Measurements from ENCODE around the gene LEMD2.
A peak's percentile ranks its signal among the peaks of the same experiment; 100 is the strongest.

Gene LEMD2

DNA sequence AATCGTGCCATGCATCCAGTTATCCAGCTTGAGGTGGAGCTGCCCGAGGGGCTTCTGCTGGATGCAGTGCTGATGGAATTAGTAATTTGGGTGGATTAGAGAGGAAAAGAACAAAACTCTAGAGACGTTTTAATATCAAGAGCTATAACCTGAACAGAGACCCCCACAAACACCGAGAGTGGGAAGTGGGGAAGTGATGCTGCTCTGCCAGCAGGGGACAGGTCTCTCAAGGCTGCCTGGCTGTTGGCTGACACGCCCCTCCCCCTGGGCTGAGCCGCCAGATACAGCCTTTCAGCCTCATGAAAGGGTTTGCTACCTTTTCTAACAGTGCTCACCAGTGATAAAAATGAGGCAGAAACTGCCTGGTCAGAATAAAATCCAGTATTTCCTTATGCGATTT, 9.6 kb downstream of the LEMD2 start:
- no peak overlapping the region for H3K4me3 ChIP-seq
- no peak overlapping the region for H3K27ac ChIP-seq

GRCh38 chr6:33778444-33779121, 10.3 kb downstream of the LEMD2 start:
- Histone ChIP-seq H3K27ac (no peak overlapping the region), H3K4me3 (no peak overlapping the region)

GRCh38 chr6:33777398-33778388, 11.2 kb downstream of the LEMD2 start:
- no peak overlapping the region for H3K27ac ChIP-seq
- H3K4me3 ChIP-seq = no peak overlapping the region

DNA sequence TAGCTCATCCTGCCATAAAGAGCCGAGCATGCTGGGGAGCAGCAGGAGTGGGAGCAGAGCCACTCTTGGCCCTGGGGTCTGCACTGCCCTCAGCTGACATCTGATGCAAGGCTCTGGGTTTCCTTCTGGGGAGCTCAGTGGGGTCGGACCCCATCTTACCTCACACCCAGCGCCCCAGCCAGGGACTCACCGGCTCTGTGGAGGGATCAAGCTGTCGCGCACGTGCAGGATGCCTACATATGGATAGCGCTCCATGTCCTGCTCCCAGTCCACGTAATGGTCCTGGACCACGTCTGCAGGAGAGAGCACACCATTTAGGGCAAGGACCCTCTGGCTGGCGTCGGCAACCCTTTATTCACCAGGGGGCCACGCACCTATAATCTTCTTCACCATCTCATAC, 12.2 kb downstream of the LEMD2 start:
- no peak overlapping the region for H3K4me3 ChIP-seq
- no peak overlapping the region for H3K27ac ChIP-seq

GRCh38 chr6:33776186-33776585, 12.7 kb downstream of the LEMD2 start:
- no peak overlapping the region for H3K4me3 ChIP-seq
- no peak overlapping the region for H3K27ac ChIP-seq

DNA sequence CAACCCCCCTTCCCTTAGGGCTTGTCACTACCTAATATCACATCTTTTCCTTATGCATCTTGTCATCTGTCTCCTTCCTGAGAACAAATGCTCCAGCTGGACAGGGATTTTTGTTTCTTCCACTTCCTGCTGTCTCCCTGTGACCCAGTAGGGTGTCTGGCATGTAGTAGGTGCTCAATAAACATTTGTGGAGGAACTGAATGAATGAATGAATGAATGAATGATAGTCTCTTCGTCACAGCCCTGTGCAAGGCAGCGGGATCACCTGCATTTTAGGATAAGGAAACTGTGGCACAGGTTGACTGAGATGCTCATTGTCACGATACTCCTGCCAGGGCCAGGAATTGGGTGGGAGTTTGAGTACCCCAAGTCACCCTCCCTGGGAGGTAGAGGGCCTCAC, 14.2 kb downstream of the LEMD2 start:
- H3K27ac ChIP-seq = no peak overlapping the region
- H3K4me3 ChIP-seq = no peak overlapping the region

DNA sequence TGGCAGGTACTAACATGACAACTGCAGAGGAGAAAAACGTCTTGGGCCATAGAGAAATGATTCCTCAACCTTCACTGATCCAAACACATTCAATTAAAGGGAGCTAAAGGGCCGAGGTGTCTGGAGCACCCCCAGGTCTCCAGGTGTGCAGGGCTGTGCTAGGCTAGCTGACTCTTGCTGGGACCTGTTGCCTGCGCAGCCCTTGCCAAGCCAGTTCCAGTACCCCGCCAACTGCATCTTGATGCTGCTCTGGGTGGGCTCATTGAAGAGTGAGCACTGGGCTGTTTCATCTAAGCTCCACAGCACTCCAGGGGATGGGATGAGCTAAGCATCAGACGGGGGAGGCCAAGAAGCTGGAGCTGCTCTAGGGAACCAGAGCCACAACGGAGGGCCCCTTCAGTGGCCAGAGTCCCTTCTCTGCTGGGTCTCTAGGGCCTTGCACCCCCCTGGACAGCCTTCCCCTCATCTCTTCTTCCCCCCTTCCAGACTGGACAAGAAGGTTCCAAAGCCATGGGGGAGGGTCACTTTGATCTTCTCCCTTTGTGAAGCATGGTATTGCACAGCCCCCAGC, 15.9 kb downstream of the LEMD2 start:
- Histone ChIP-seq H3K4me3 (no peak overlapping the region), H3K27ac (peak overlapping the region in 10 of 21 experiments; percentile 18 to 87 (median 61))

- Histone ChIP-seq H3K4me3 (no peak overlapping the region), H3K27ac (peak overlapping the region in 20 of 21 experiments; percentile 2 to 87 (median 62))
Measured at GRCh38 chr6:33772082-33772830, 16.7 kb downstream of the LEMD2 start.

DNA sequence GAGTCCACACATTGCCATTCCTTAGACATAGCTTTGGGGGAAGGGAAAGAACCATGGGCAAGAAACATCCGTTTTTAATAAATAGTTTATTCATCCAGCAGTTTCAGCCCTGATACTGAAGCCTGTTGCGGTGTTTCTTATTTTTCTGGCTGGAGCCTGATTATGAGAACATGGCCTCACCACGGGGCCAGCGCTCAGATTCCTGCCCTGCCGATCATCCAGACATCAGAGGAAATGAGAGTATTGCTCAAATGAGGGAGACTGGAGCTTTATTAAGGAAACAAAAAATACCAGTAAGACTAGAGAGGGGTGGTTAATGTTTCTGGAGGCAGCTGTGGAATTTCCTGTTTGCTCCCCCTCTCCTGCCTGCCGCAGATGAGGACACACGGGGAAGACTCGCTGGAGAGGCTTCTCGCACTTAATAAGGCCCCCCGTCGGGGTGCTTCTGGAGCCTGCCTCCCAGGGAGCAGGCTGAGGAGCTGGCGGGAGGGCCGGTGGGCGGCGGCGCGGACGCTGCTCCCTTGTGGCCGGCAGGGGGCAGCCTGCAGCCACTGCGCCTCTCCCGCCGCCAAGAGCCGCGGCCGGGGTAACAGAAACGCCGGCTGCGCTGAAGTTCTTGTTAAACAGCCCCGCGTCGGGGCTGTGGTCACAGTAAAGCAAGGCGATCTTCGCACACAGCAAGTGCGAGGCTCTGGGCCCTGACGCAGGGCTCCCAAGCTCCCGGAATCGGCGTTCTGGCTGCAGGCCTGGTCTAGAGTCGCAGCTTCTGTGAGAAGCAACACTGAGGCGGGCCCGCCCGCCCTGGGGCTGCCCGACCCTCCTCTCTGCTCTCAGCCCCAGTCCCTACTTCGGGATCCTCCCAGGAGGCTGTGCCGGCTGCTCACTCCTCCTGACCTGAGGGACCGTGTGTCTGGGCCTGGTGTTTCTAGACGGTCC, 17.5 kb downstream of the LEMD2 start:
- Histone ChIP-seq H3K27ac (peak overlapping the region in 20 of 21 experiments; percentile 3 to 87 (median 62)), H3K4me3 (no peak overlapping the region)

GRCh38 chr6:33770833-33771145, 18.1 kb downstream of the LEMD2 start:
- Histone ChIP-seq H3K27ac (peak overlapping the region in 19 of 21 experiments; percentile 3 to 87 (median 53)), H3K4me3 (no peak overlapping the region)

DNA sequence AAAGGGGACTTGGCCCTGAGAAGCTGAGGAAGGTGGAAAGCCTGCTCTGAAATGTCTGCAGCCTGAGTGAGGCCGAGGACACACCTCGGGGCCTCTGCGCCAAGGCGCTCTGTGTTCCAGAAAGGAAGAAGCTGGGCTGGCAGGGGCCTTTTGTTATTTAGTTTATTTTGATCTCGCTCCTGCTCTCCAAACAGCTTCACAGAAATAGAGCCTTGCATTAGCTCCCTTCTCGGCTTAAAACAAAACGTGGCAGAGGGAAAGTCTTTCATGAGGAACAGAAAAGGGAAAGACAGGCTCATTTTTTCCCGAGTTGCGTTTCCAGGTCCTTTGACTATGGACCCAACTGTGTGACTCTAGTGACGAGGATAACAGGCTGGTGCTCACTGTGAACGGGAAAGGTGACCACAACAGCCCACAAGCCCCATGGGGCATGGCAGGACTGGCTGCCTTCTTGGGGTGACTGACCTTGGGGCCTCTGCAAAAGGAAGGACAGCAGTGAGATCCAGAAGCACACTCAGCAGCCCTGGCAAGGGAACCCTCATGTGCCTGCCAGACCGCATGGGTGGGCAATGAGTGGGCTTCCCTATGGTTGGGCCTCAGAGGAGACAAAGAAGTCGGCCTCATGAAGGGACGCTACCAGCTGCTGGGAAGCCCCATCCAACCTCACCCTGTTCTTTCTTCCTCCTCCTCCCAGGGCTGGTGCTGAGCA, 18.7 kb downstream of the LEMD2 start:
- Histone ChIP-seq H3K27ac (peak overlapping the region in 19 of 21 experiments; percentile 3 to 87 (median 51)), H3K4me3 (no peak overlapping the region)

- Histone ChIP-seq H3K27ac (peak overlapping the region in 1 of 21 experiments; percentile 34), H3K4me3 (no peak overlapping the region)
Measured at GRCh38 chr6:33769248-33769821, 19.6 kb downstream of the LEMD2 start.

DNA sequence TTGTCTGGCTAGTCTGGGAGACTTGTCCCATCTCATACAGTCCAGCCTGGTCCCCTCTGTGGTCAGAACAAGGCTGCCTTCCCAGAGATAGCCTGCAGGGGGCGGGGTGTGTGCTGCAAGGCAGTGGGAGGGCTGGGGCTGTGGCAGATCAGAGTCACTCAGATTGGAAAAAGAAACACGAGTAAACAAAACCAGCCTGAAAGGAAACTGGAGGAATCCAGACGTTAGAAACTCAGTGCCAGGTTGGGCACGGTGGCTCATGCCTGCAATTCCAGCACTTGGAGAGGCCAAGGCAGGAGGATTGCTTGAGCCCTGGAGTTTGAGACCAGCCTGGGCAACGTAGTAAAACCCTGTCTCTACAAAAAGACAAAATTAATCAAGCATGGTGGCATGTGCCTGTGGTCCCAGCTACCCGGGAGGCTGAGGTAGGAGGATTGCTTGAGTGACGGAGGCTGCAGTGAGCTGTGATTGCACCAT, 20.2 kb downstream of the LEMD2 start:
- no peak overlapping the region for H3K27ac ChIP-seq
- H3K4me3 ChIP-seq = no peak overlapping the region

- H3K4me3 ChIP-seq = no peak overlapping the region
- no peak overlapping the region for H3K27ac ChIP-seq
Measured at GRCh38 chr6:33766921-33767907, 21.7 kb downstream of the LEMD2 start.

DNA sequence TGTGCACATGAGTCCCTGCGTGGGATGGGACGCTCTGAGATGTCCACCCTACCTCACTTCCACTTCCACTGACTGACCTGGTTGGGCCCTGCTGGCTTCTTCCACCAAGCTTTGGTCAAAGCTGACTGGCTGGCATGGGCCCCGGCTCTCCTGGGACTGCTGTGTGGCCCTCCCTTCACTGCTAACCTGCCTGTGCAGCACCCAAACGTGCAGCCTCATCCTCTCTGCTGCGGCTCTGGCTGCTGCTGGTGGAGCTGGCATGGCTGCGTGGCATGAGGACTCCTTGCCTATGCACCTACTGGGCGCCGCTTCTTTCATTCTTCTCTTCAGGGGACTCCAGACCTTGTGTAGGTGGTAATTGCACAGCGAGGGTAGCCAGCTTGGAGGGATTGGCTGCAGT, 23.6 kb downstream of the LEMD2 start:
- Histone ChIP-seq H3K4me3 (no peak overlapping the region), H3K27ac (no peak overlapping the region)

GRCh38 chr6:33764036-33764435, 24.9 kb downstream of the LEMD2 start:
- H3K27ac ChIP-seq = no peak overlapping the region
- H3K4me3 ChIP-seq = no peak overlapping the region

- Histone ChIP-seq H3K4me3 (no peak overlapping the region), H3K27ac (no peak overlapping the region)
Measured at GRCh38 chr6:33763483-33763882, 25.4 kb downstream of the LEMD2 start.

Measured in skin epidermis (tissue), 12 donors.